Liver (tissue), 9 donors: ENCODE data around the gene EHD4. TPM values are rescaled to one million over a fixed set of nuclear protein-coding genes. Genes with fewer than 3 reads are reported as not detected.

ENCODE experiments used
- DNase-seq: peaks from one replicate; pipeline ENCODE4 v3.0.0-alpha.2; 2017; ENCODE audit warnings: low spot score
- H3K27ac ChIP-seq, 2 donors: one replicate each; pipeline ENCODE4 v1.7.0; 2013; ENCODE audit warnings: inconsistent platforms in 2 of 2, low read length in 2 of 2, control low read depth in 1 of 2, low read depth in 1 of 2, mild to moderate bottlenecking in 1 of 2
- H3K27me3 ChIP-seq, 4 donors: one replicate each; pipeline versions ENCODE4 v1.6.1 to v1.7.0; 2013; ENCODE audit warnings: low read length in 3 of 4, inconsistent platforms in 1 of 4, mild to moderate bottlenecking in 1 of 4, moderate library complexity in 1 of 4; ENCODE audit not compliant: control insufficient read depth in 4 of 4, insufficient read depth in 4 of 4
- H3K36me3 ChIP-seq, 4 donors: one replicate each; pipeline versions ENCODE4 v1.6.1 to v1.7.0; 2013; ENCODE audit warnings: low read length in 3 of 4, mild to moderate bottlenecking in 3 of 4, low read depth in 1 of 4, moderate library complexity in 1 of 4; ENCODE audit not compliant: control insufficient read depth in 4 of 4, insufficient read depth in 3 of 4
- H3K4me1 ChIP-seq, 4 donors: one replicate each; pipeline versions ENCODE4 v1.6.1 to v1.7.0; 2013; ENCODE audit warnings: low read length in 3 of 4, mild to moderate bottlenecking in 3 of 4, moderate library complexity in 1 of 4; ENCODE audit not compliant: control insufficient read depth in 4 of 4, insufficient read depth in 4 of 4
- H3K4me3 ChIP-seq, 3 donors: one replicate each; pipeline versions ENCODE4 v1.6.1 to v1.7.0; 2013; ENCODE audit warnings: low read length in 3 of 3, control low read depth in 1 of 3, low read depth in 1 of 3, mild to moderate bottlenecking in 1 of 3
- H3K9ac ChIP-seq, 2 donors: one replicate each; pipeline ENCODE4 v1.7.0; 2013; ENCODE audit warnings: low read length in 2 of 2, mild to moderate bottlenecking in 2 of 2, moderate library complexity in 2 of 2, control low read depth in 1 of 2, low read depth in 1 of 2
- H3K9me3 ChIP-seq, 4 donors: one replicate each; pipeline versions ENCODE4 v1.6.1 to v1.7.0; 2013; ENCODE audit warnings: low read length in 3 of 4; ENCODE audit not compliant: control insufficient read depth in 4 of 4
- EGR1 ChIP-seq, 2 donors: IDR thresholded peaks; 2 replicates each; pipeline ENCODE4 v1.6.1; 2016 to 2018; ENCODE audit warnings: antibody characterized with exemption in 2 of 2, low read depth in 2 of 2
- FOXA1 ChIP-seq: IDR thresholded peaks from 2 replicates; pipeline ENCODE4 v1.6.1; 2016; ENCODE audit warnings: antibody characterized with exemption
- FOXA2 ChIP-seq: IDR thresholded peaks from 2 replicates; pipeline ENCODE4 v1.6.1; 2016; ENCODE audit warnings: antibody characterized with exemption
- GABPA ChIP-seq, 2 donors: IDR thresholded peaks in 1 of 2; conservative IDR thresholded peaks in 1 of 2; 2 replicates each; pipeline ENCODE4 v1.6.1; 2016; ENCODE audit warnings: antibody characterized with exemption in 2 of 2, mild to moderate bottlenecking in 1 of 2, moderate library complexity in 1 of 2
- HNF4A ChIP-seq, 2 donors: conservative IDR thresholded peaks; 2 replicates each; pipeline ENCODE4 v1.6.1; 2016; ENCODE audit warnings: antibody characterized with exemption in 2 of 2, mild to moderate bottlenecking in 2 of 2
- HNF4G ChIP-seq: IDR thresholded peaks from 2 replicates; pipeline ENCODE4 v1.6.1; 2016; ENCODE audit warnings: antibody characterized with exemption
- JUND ChIP-seq, 2 donors: IDR thresholded peaks; 2 replicates each; pipeline ENCODE4 v1.6.1; 2016; ENCODE audit warnings: antibody characterized with exemption in 2 of 2
- NR2F2 ChIP-seq: IDR thresholded peaks from 2 replicates; pipeline ENCODE4 v1.6.1; 2016; ENCODE audit warnings: antibody characterized with exemption
- RAD21 ChIP-seq, 2 donors: IDR thresholded peaks; 2 replicates each; pipeline ENCODE4 v1.6.1; 2016; ENCODE audit warnings: antibody characterized with exemption in 2 of 2, mild to moderate bottlenecking in 2 of 2
- RXRA ChIP-seq, 2 donors: IDR thresholded peaks; 2 replicates each; pipeline ENCODE4 v1.6.1; 2017 to 2018; ENCODE audit warnings: antibody characterized with exemption in 2 of 2, mild to moderate bottlenecking in 1 of 2
- SP1 ChIP-seq: IDR thresholded peaks from 2 replicates; pipeline ENCODE4 v1.6.1; 2018; ENCODE audit warnings: antibody characterized with exemption, mild to moderate bottlenecking
- TAF1 ChIP-seq: conservative IDR thresholded peaks from 2 replicates; pipeline ENCODE4 v1.6.1; 2016; ENCODE audit warnings: antibody characterized with exemption, mild to moderate bottlenecking
- YY1 ChIP-seq: IDR thresholded peaks from 2 replicates; pipeline ENCODE4 v1.6.1; 2016; ENCODE audit warnings: antibody characterized with exemption, mild to moderate bottlenecking
- WGBS: extraction: QIAGEN DNeasy Blood & Tissue Kit; methylation state at CpG from one replicate; pipeline ENCODE4 v1.1.7; 2013; 5-methylcytosine and 5-hydroxymethylcytosine counted together
- polyA plus RNA-seq, 2 donors: library from polyadenylated mRNA; stranded (reverse) in 1 of 2; unstranded in 1 of 2; fragments of 200-250 nt in 1 of 2; fragments of >200 nt in 1 of 2; fragmentation: Nextera tagmentation in 1 of 2; extraction: Ambion mirVana in 1 of 2; gene quantifications; one replicate each; pipeline versions ENCODE4 v1.2.1 to v1.2.3, GENCODE V29; 2013 to 2015
- total RNA-seq, 2 donors: library from RNA; depleted of rRNA; stranded (reverse); fragments of >200 nt; gene quantifications; one replicate each; pipeline ENCODE4 v1.2.3, GENCODE V29; 2014
- TF ChIP-seq, protein P1 (sequence below): IDR thresholded peaks from 2 replicates; pipeline ENCODE4 v1.6.1; 2016; ENCODE audit warnings: antibody characterized with exemption
- TF ChIP-seq, protein P2 (sequence below): IDR thresholded peaks from 2 replicates; pipeline ENCODE4 v1.6.1; 2016; ENCODE audit warnings: antibody characterized with exemption, mild to moderate bottlenecking
- TF ChIP-seq, protein P3 (sequence below): fragments of 150-350 bp; IDR thresholded peaks from 2 replicates; pipeline ENCODE4 v1.5.1; 2017; ENCODE audit warnings: improper control_type of control experiment, low read depth, low read length; ENCODE audit not compliant: missing input control
- donor health status: healthy.
- donor health status: healthy.
- donor health status: healthy.
- donor health status: healthy.
- donor health status: healthy.

The EHD4 gene
- total and polyA plus RNA-seq, 4 donors: 3.3 to 10.0 (median 6.2) TPM

DNA sequence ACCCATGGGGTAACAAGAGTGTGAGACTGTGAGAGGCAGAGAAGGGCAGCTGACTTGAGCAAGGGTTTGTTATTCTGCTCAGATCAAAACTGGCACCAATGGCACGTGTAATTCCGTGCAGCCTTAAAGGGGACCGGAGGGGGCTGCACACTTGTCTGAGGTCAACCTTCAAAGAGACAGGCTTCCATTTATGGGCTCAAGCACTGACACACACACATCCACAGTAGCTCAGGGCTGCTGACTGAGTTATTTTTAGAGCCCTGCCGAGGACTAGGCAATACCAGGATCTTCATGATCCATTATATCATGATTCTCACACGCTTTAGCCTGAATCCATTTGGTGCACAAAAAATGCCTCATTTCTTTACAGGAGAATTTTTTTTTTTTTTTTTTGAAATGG is 57.9 kb downstream of the EHD4 start:
- Histone ChIP-seq H3K9me3 (no peaks in the 10 kb centered on the region), H3K27me3 (no peaks in the 10 kb centered on the region), H3K36me3 (peaks cover 0 to 8% (median 3%) of the 10 kb centered on the region in 4 donors), H3K4me3 (no peak overlapping the region), H3K9ac (no peak overlapping the region), H3K27ac (no peak overlapping the region), H3K4me1 (peaks cover 6 to 12% (median 8%) of the 10 kb centered on the region in 4 donors)
- DNase-seq: no peak
- WGBS: 92% methylated on average over 5 of the region's 5 CpGs
- TF ChIP-seq, protein P1, sequence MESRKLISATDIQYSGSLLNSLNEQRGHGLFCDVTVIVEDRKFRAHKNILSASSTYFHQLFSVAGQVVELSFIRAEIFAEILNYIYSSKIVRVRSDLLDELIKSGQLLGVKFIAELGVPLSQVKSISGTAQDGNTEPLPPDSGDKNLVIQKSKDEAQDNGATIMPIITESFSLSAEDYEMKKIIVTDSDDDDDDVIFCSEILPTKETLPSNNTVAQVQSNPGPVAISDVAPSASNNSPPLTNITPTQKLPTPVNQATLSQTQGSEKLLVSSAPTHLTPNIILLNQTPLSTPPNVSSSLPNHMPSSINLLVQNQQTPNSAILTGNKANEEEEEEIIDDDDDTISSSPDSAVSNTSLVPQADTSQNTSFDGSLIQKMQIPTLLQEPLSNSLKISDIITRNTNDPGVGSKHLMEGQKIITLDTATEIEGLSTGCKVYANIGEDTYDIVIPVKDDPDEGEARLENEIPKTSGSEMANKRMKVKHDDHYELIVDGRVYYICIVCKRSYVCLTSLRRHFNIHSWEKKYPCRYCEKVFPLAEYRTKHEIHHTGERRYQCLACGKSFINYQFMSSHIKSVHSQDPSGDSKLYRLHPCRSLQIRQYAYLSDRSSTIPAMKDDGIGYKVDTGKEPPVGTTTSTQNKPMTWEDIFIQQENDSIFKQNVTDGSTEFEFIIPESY: no peak
- TF ChIP-seq, protein P2, sequence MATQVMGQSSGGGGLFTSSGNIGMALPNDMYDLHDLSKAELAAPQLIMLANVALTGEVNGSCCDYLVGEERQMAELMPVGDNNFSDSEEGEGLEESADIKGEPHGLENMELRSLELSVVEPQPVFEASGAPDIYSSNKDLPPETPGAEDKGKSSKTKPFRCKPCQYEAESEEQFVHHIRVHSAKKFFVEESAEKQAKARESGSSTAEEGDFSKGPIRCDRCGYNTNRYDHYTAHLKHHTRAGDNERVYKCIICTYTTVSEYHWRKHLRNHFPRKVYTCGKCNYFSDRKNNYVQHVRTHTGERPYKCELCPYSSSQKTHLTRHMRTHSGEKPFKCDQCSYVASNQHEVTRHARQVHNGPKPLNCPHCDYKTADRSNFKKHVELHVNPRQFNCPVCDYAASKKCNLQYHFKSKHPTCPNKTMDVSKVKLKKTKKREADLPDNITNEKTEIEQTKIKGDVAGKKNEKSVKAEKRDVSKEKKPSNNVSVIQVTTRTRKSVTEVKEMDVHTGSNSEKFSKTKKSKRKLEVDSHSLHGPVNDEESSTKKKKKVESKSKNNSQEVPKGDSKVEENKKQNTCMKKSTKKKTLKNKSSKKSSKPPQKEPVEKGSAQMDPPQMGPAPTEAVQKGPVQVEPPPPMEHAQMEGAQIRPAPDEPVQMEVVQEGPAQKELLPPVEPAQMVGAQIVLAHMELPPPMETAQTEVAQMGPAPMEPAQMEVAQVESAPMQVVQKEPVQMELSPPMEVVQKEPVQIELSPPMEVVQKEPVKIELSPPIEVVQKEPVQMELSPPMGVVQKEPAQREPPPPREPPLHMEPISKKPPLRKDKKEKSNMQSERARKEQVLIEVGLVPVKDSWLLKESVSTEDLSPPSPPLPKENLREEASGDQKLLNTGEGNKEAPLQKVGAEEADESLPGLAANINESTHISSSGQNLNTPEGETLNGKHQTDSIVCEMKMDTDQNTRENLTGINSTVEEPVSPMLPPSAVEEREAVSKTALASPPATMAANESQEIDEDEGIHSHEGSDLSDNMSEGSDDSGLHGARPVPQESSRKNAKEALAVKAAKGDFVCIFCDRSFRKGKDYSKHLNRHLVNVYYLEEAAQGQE: no peak
- TF ChIP-seq TAF1 (no peak), RXRA (IDR thresholded peaks at IDR 0.05) (no peak), YY1 (no peak), EGR1 (IDR thresholded peaks at IDR 0.05; ENCODE audit: low read depth in 2 of 2) (no peak), FOXA1 (no peak), NR2F2 (no peak), HNF4G (no peak), JUND (IDR thresholded peaks at IDR 0.05) (no peak), FOXA2 (no peak)
- TF ChIP-seq, protein P3, sequence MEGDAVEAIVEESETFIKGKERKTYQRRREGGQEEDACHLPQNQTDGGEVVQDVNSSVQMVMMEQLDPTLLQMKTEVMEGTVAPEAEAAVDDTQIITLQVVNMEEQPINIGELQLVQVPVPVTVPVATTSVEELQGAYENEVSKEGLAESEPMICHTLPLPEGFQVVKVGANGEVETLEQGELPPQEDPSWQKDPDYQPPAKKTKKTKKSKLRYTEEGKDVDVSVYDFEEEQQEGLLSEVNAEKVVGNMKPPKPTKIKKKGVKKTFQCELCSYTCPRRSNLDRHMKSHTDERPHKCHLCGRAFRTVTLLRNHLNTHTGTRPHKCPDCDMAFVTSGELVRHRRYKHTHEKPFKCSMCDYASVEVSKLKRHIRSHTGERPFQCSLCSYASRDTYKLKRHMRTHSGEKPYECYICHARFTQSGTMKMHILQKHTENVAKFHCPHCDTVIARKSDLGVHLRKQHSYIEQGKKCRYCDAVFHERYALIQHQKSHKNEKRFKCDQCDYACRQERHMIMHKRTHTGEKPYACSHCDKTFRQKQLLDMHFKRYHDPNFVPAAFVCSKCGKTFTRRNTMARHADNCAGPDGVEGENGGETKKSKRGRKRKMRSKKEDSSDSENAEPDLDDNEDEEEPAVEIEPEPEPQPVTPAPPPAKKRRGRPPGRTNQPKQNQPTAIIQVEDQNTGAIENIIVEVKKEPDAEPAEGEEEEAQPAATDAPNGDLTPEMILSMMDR: no peak

DNA sequence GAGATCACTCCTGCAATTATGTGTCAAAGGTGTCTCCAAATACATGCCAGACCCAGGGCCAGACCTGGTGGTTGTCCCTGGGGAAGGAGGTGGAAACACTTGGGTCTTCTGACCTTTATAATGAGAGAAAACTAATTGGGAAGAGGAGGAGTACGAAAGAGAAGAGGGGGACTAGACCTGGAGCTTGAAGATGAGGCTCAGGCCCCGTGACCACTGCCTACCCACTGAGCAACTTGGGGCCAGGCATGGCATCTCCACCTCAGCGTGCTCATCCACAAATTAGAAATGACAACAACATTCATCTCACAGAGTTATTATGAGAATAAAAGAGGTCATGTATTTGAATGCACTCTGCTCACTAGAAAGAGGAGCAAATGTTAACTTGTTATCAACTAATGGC is 59.1 kb downstream of the EHD4 start:
- no peak overlapping the region for H3K27ac ChIP-seq
- DNase-seq: no peak
- H3K27me3 ChIP-seq: no peaks in the 10 kb centered on the region
- no peak overlapping the region for H3K9ac ChIP-seq
- no peak overlapping the region for H3K4me3 ChIP-seq
- no peaks in the 10 kb centered on the region for H3K9me3 ChIP-seq
- WGBS: 84% methylated on average over 3 of the region's 3 CpGs
- H3K4me1 ChIP-seq: peaks cover 6 to 12% (median 8%) of the 10 kb centered on the region in 4 donors
- peaks cover 4 to 14% (median 7%) of the 10 kb centered on the region in 4 donors for H3K36me3 ChIP-seq
- no peak for TF ChIP-seq YY1
- TF ChIP-seq RXRA (IDR thresholded peaks at IDR 0.05): no peak
- TF ChIP-seq, protein P1: no peak
- TF ChIP-seq FOXA2: no peak
- no peak for TF ChIP-seq RAD21 (IDR thresholded peaks at IDR 0.05)
- TF ChIP-seq NR2F2: no peak
- TF ChIP-seq, protein P2: no peak
- no peak for TF ChIP-seq SP1
- no peak for TF ChIP-seq EGR1 (IDR thresholded peaks at IDR 0.05; ENCODE audit: low read depth in 2 of 2)
- no peak for TF ChIP-seq FOXA1
- no peak for TF ChIP-seq TAF1
- TF ChIP-seq HNF4G: no peak
- TF ChIP-seq, protein P3: no peak
- TF ChIP-seq GABPA (IDR thresholded peaks at IDR 0.05 in 1 of 2, conservative IDR thresholded peaks at IDR 0.05 in 1 of 2): no peak
- TF ChIP-seq HNF4A (conservative IDR thresholded peaks at IDR 0.05): no peak
